Measurements from ENCODE around the gene SH3RF3.

SH3RF3 gene

GRCh38 chr2:109365131-109365530 is 236.1 kb downstream of the SH3RF3 start:
- Histone ChIP-seq H3K4me3 (IDR thresholded peaks at IDR 0.05; ENCODE audit: insufficient read depth, low read depth, low read length) (no peak overlapping the region), H4K20me1 (ENCODE audit: insufficient read depth) (no peaks in the 10 kb centered on the region), H3K4me1 (ENCODE audit: low read depth, poor library complexity, severe bottlenecking) (no peaks in the 10 kb centered on the region), H3K36me3 (ENCODE audit: insufficient read depth) (no peaks in the 10 kb centered on the region), H3K9ac (no peak overlapping the region), H3K27me3 (ENCODE audit: insufficient read depth, low read depth) (no peaks in the 10 kb centered on the region), H3K79me2 (ENCODE audit: insufficient read depth, low read depth) (no peaks in the 10 kb centered on the region), H3K4me2 (no peak overlapping the region), H3K27ac (no peak overlapping the region), H2AFZ (ENCODE audit: low read depth) (no peak overlapping the region)
- TF ChIP-seq, protein P1, sequence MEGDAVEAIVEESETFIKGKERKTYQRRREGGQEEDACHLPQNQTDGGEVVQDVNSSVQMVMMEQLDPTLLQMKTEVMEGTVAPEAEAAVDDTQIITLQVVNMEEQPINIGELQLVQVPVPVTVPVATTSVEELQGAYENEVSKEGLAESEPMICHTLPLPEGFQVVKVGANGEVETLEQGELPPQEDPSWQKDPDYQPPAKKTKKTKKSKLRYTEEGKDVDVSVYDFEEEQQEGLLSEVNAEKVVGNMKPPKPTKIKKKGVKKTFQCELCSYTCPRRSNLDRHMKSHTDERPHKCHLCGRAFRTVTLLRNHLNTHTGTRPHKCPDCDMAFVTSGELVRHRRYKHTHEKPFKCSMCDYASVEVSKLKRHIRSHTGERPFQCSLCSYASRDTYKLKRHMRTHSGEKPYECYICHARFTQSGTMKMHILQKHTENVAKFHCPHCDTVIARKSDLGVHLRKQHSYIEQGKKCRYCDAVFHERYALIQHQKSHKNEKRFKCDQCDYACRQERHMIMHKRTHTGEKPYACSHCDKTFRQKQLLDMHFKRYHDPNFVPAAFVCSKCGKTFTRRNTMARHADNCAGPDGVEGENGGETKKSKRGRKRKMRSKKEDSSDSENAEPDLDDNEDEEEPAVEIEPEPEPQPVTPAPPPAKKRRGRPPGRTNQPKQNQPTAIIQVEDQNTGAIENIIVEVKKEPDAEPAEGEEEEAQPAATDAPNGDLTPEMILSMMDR (conservative IDR thresholded peaks at IDR 0.05; ENCODE audit: low read depth, low read length) = no peak

GRCh38 chr2:109367683-109368082 is 238.7 kb downstream of the SH3RF3 start:
- Histone ChIP-seq H3K9ac (no peak overlapping the region), H3K4me1 (ENCODE audit: low read depth, poor library complexity, severe bottlenecking) (no peaks in the 10 kb centered on the region), H3K27ac (no peak overlapping the region), H3K36me3 (ENCODE audit: insufficient read depth) (no peaks in the 10 kb centered on the region), H3K4me2 (no peak overlapping the region), H2AFZ (ENCODE audit: low read depth) (no peak overlapping the region), H4K20me1 (ENCODE audit: insufficient read depth) (no peaks in the 10 kb centered on the region), H3K4me3 (IDR thresholded peaks at IDR 0.05; ENCODE audit: insufficient read depth, low read depth, low read length) (no peak overlapping the region), H3K27me3 (ENCODE audit: insufficient read depth, low read depth) (no peaks in the 10 kb centered on the region), H3K79me2 (ENCODE audit: insufficient read depth, low read depth) (no peaks in the 10 kb centered on the region)
- TF ChIP-seq, protein P1 (conservative IDR thresholded peaks at IDR 0.05; ENCODE audit: low read depth, low read length) = no peak

DNA sequence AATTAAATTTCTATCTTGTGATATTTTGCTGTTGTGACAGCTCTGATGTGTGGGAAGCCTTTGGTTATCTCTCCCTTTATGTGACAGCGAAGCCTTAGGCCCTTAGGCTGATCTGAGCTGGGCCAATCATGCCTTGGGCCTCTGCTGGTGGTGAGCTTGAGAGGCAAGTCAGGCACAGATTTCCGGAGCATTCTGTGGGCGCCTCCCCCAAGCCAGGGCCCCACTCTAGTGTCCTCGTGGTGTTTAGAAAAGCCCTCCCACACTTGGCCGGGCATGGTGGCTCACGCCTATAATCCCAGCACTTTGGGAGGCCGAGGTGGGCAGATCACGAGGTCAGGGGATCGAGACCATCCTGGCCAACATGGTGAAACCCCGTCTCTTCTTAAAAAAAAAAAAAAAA is 239.8 kb downstream of the SH3RF3 start:
- Histone ChIP-seq H3K4me3 (IDR thresholded peaks at IDR 0.05; ENCODE audit: insufficient read depth, low read depth, low read length) (no peak overlapping the region), H3K27ac (no peak overlapping the region), H3K4me2 (no peak overlapping the region), H3K79me2 (ENCODE audit: insufficient read depth, low read depth) (no peaks in the 10 kb centered on the region), H3K9ac (no peak overlapping the region), H3K36me3 (ENCODE audit: insufficient read depth) (no peaks in the 10 kb centered on the region), H2AFZ (ENCODE audit: low read depth) (no peak overlapping the region), H4K20me1 (ENCODE audit: insufficient read depth) (no peaks in the 10 kb centered on the region), H3K27me3 (ENCODE audit: insufficient read depth, low read depth) (no peaks in the 10 kb centered on the region), H3K4me1 (ENCODE audit: low read depth, poor library complexity, severe bottlenecking) (no peaks in the 10 kb centered on the region)
- TF ChIP-seq, protein P1 (conservative IDR thresholded peaks at IDR 0.05; ENCODE audit: low read depth, low read length) = no peak

GRCh38 chr2:109369671-109370191 is 240.7 kb downstream of the SH3RF3 start:
- H3K79me2 ChIP-seq (ENCODE audit: insufficient read depth, low read depth) = no peaks in the 10 kb centered on the region
- H3K4me3 ChIP-seq (IDR thresholded peaks at IDR 0.05; ENCODE audit: insufficient read depth, low read depth, low read length) = no peak overlapping the region
- H4K20me1 ChIP-seq (ENCODE audit: insufficient read depth) = no peaks in the 10 kb centered on the region
- no peaks in the 10 kb centered on the region for H3K36me3 ChIP-seq (ENCODE audit: insufficient read depth)
- no peak overlapping the region for H2AFZ ChIP-seq (ENCODE audit: low read depth)
- H3K27ac ChIP-seq = no peak overlapping the region
- TF ChIP-seq, protein P1 (conservative IDR thresholded peaks at IDR 0.05; ENCODE audit: low read depth, low read length) = no peak
- no peaks in the 10 kb centered on the region for H3K27me3 ChIP-seq (ENCODE audit: insufficient read depth, low read depth)
- no peak overlapping the region for H3K4me2 ChIP-seq
- H3K4me1 ChIP-seq (ENCODE audit: low read depth, poor library complexity, severe bottlenecking) = no peaks in the 10 kb centered on the region
- H3K9ac ChIP-seq = no peak overlapping the region

Measured in KMS-11 (cell line).